GM23338 (cell line): ENCODE data around the gene PDGFC. TPM values are rescaled to one million over a fixed set of nuclear protein-coding genes. Genes with fewer than 3 reads are reported as not detected.

Experiments used
- ATAC-seq: fragments of 200-7000 bp; cut with Tn5 transposase; 3 replicates; pipeline ENCODE4 v1.9.1; 2020
- DNase-seq: peaks from one replicate; pipeline ENCODE4 v3.0.0-alpha.2; 2015; ENCODE audit warnings: low spot score
- H2AFZ ChIP-seq: fragments of 200-600 bp; sonication (generic); 2 replicates; pipeline ENCODE4 v1.8.0; 2016; ENCODE audit warnings: antibody characterized with exemption, mild to moderate bottlenecking, moderate library complexity
- H3F3A ChIP-seq: fragments of 200-600 bp; sonication (generic); replicated peaks from 2 replicates; pipeline ENCODE4 v1.8.0; 2017; ENCODE audit warnings: antibody characterized with exemption, mixed run types, low read depth
- H3K27ac ChIP-seq: fragments of 200-600 bp; sonication (generic); 2 replicates; pipeline ENCODE4 v1.6.1; 2016; ENCODE audit warnings: low read depth
- H3K27me3 ChIP-seq: fragments of 200-600 bp; sonication (generic); 2 replicates; pipeline ENCODE4 v1.8.0; 2016; ENCODE audit warnings: mild to moderate bottlenecking, mixed run types, moderate library complexity; ENCODE audit not compliant: insufficient read depth
- H3K36me3 ChIP-seq: fragments of 200-600 bp; sonication (generic); 2 replicates; pipeline ENCODE4 v1.8.0; 2016; ENCODE audit warnings: mild to moderate bottlenecking; ENCODE audit not compliant: insufficient read depth
- H3K4me1 ChIP-seq: fragments of 200-600 bp; sonication (generic); 2 replicates; pipeline ENCODE4 v1.8.0; 2016; ENCODE audit warnings: mild to moderate bottlenecking, moderate library complexity; ENCODE audit not compliant: insufficient read depth
- H3K4me2 ChIP-seq: fragments of 200-600 bp; sonication (generic); 2 replicates; pipeline ENCODE4 v1.7.1; 2017; ENCODE audit warnings: mixed run types
- H3K4me3 ChIP-seq: fragments of 200-600 bp; sonication (generic); 2 replicates; pipeline ENCODE4 v1.6.1; 2016; ENCODE audit warnings: mixed run types
- H3K79me2 ChIP-seq: fragments of 200-600 bp; sonication (generic); replicated peaks from 2 replicates; pipeline ENCODE4 v1.8.0; 2017; ENCODE audit warnings: mild to moderate bottlenecking; ENCODE audit not compliant: insufficient read depth
- H3K9me2 ChIP-seq: fragments of 200-600 bp; sonication (generic); 2 replicates; pipeline ENCODE4 v1.8.0; 2017; ENCODE audit not compliant: insufficient read depth
- H4K20me1 ChIP-seq: fragments of 200-600 bp; sonication (generic); replicated peaks from 2 replicates; pipeline ENCODE4 v1.8.0; 2017; ENCODE audit warnings: mild to moderate bottlenecking; ENCODE audit not compliant: insufficient read depth
- H3K27ac Mint-ChIP-seq: 2 replicates; pipeline ENCODE4 v1.8.0; 2020; ENCODE audit warnings: inconsistent platforms, mild to moderate bottlenecking, moderate library complexity, mixed read lengths
- H3K27me3 Mint-ChIP-seq: 3 replicates; pipeline ENCODE4 v1.8.0; 2022; ENCODE audit warnings: low read depth, mild to moderate bottlenecking, moderate library complexity, mixed read lengths, inconsistent platforms; ENCODE audit not compliant: insufficient read depth, poor library complexity
- H3K36me3 Mint-ChIP-seq: 3 replicates; pipeline ENCODE4 v1.8.0; 2021; ENCODE audit warnings: low read depth, mild to moderate bottlenecking, inconsistent platforms, moderate library complexity, mixed read lengths
- H3K4me1 Mint-ChIP-seq: 3 replicates; pipeline ENCODE4 v1.8.0; 2020; ENCODE audit warnings: mild to moderate bottlenecking, inconsistent platforms, mixed read lengths
- H3K4me3 Mint-ChIP-seq: 3 replicates; pipeline ENCODE4 v1.8.0; 2021; ENCODE audit warnings: moderate library complexity, mild to moderate bottlenecking, inconsistent platforms, mixed read lengths
- H3K9me3 Mint-ChIP-seq: 3 replicates; pipeline ENCODE4 v1.8.0; 2020; ENCODE audit warnings: moderate library complexity, mild to moderate bottlenecking, inconsistent platforms, mixed read lengths
- CREB1 ChIP-seq: fragments of 250-450 bp; sonication (Bioruptor Pico); IDR thresholded peaks from 2 replicates; pipeline ENCODE4 v1.5.0; 2020; ENCODE audit warnings: low read depth, mild to moderate bottlenecking, moderate library complexity
- CTCF ChIP-seq, 2 experiments: fragments of 200-600 bp in 1 of 2; sonication (generic) in 1 of 2; conservative IDR thresholded peaks; 2 replicates each; pipeline versions ENCODE4 v1.5.1 to v1.6.1; 2016 to 2017; ENCODE audit warnings: antibody characterized with exemption in 2 of 2, low read depth in 2 of 2, mild to moderate bottlenecking in 2 of 2, moderate library complexity in 1 of 2
- EZH2 ChIP-seq: fragments of 200-600 bp; sonication (generic); IDR thresholded peaks from one replicate; pipeline ENCODE4 v1.8.0; 2017; ENCODE audit warnings: antibody characterized with exemption, mild to moderate bottlenecking, low read depth; ENCODE audit not compliant: unreplicated experiment
- EZH2phosphoT487 ChIP-seq: fragments of 200-600 bp; sonication (generic); IDR thresholded peaks from one replicate; pipeline ENCODE4 v1.8.1; 2018; ENCODE audit warnings: antibody characterized with exemption; ENCODE audit not compliant: unreplicated experiment
- JUNB ChIP-seq: IDR thresholded peaks from one replicate; pipeline ENCODE4 v1.6.1; 2016; ENCODE audit warnings: antibody characterized with exemption; ENCODE audit not compliant: unreplicated experiment
- NANOG ChIP-seq: IDR thresholded peaks from 2 replicates; pipeline ENCODE4 v1.6.1; 2016; ENCODE audit warnings: antibody characterized with exemption, borderline replicate concordance
- POLR2AphosphoS5 ChIP-seq: IDR thresholded peaks from 2 replicates; pipeline ENCODE4 v1.6.1; 2016; ENCODE audit warnings: antibody characterized with exemption, low read depth
- REST ChIP-seq: IDR thresholded peaks from one replicate; pipeline ENCODE4 v1.6.1; 2018; ENCODE audit warnings: antibody characterized with exemption; ENCODE audit not compliant: unreplicated experiment
- STAT1 ChIP-seq: IDR thresholded peaks from one replicate; pipeline ENCODE4 v1.6.1; 2016; ENCODE audit warnings: antibody characterized with exemption; ENCODE audit not compliant: unreplicated experiment
- ZNF114 ChIP-seq: fragments of 250-450 bp; sonication (Bioruptor Pico); IDR thresholded peaks from 2 replicates; pipeline ENCODE4 v1.5.0; 2020; ENCODE audit warnings: mild to moderate bottlenecking, moderate library complexity
- ZNF331 ChIP-seq: fragments of 250-450 bp; sonication (Bioruptor Pico); IDR thresholded peaks from 2 replicates; pipeline ENCODE4 v1.5.0; 2020; ENCODE audit warnings: low read depth, mild to moderate bottlenecking, moderate library complexity
- ZNF462 ChIP-seq: fragments of 250-450 bp; sonication (Bioruptor Pico); IDR thresholded peaks from 2 replicates; pipeline ENCODE4 v1.5.0; 2020; ENCODE audit warnings: mild to moderate bottlenecking, moderate library complexity
- polyA plus RNA-seq: library from polyadenylated mRNA; unstranded; fragments of >200 nt; fragmentation: Nextera tagmentation; extraction: Ambion mirVana; gene quantifications from 2 replicates; pipeline ENCODE4 v1.2.1, GENCODE V29; 2016
- total RNA-seq: library from RNA; depleted of rRNA; stranded (reverse); fragments of >200 nt; shearing (Covaris generic); gene quantifications from 2 replicates; pipeline ENCODE4 v1.2.3, GENCODE V29; 2014

Gene PDGFC
- total and polyA plus RNA-seq, 2 experiments from 2014 or later = 1.3 to 3.4 TPM

GRCh38 chr4:156781852-156782251, 189.7 kb downstream of the PDGFC start:
- H3K27ac ChIP-seq = no peak overlapping the region
- H3K9me3 Mint-ChIP-seq = no peaks in the 10 kb centered on the region
- no peaks in the 10 kb centered on the region for H4K20me1 ChIP-seq
- DNase-seq (no peak), ATAC-seq (no peak)
- no peak overlapping the region for H3K4me2 ChIP-seq
- H3K4me3 Mint-ChIP-seq = no peak overlapping the region
- TF ChIP-seq ZNF114 (no peak), ZNF462 (CRISPR knock-in tag) (no peak), EZH2phosphoT487 (no peak), CREB1 (CRISPR knock-in tag) (no peak), POLR2AphosphoS5 (no peak), ZNF331 (CRISPR knock-in tag) (no peak), NANOG (no peak), REST (no peak), STAT1 (no peak), CTCF (conservative IDR thresholded peaks at IDR 0.05; ENCODE audit: low read depth in 2 of 2) (no peak), JUNB (no peak), EZH2 (no peak)
- H2AFZ ChIP-seq = no peak overlapping the region
- H3K9me2 ChIP-seq = peaks cover 7% of the 10 kb centered on the region; the same call in 1 of the 2 replicates
- no peaks in the 10 kb centered on the region for H3K27me3 ChIP-seq
- no peaks in the 10 kb centered on the region for H3F3A ChIP-seq
- H3K79me2 ChIP-seq = no peaks in the 10 kb centered on the region
- no peaks in the 10 kb centered on the region for H3K4me1 Mint-ChIP-seq
- no peaks in the 10 kb centered on the region for H3K36me3 Mint-ChIP-seq
- no peaks in the 10 kb centered on the region for H3K36me3 ChIP-seq
- H3K27me3 Mint-ChIP-seq = no peaks in the 10 kb centered on the region
- no peak overlapping the region for H3K27ac Mint-ChIP-seq
- H3K4me1 ChIP-seq = no peaks in the 10 kb centered on the region
- no peak overlapping the region for H3K4me3 ChIP-seq
